Neutrophil (primary cell): ENCODE results near the gene TTC8.

Source experiments
- H3K27ac ChIP-seq: fragments of 200-600 bp; sonication (generic); 2 replicates; pipeline ENCODE4 v1.5.1; 2016; ENCODE audit warnings: mild to moderate bottlenecking, moderate library complexity
- H3K27me3 ChIP-seq: fragments of 200-600 bp; sonication (generic); 2 replicates; pipeline ENCODE4 v1.6.0; 2016; ENCODE audit warnings: mild to moderate bottlenecking
- H3K36me3 ChIP-seq: fragments of 200-600 bp; sonication (generic); 2 replicates; pipeline ENCODE4 v1.5.1; 2017
- H3K4me1 ChIP-seq, 2 experiments: fragments of 200-600 bp in 1 of 2; sonication (generic) in 1 of 2; 1 replicate in 1 of 2; 2 replicates in 1 of 2; pipeline versions ENCODE4 v1.5.1 to v1.6.1; 2013 to 2016; ENCODE audit warnings: low read depth in 1 of 2, low read length in 1 of 2, mild to moderate bottlenecking in 1 of 2, moderate library complexity in 1 of 2; ENCODE audit not compliant: control insufficient read depth in 1 of 2, insufficient read depth in 1 of 2
- H3K4me3 ChIP-seq, 2 experiments: fragments of 200-600 bp in 1 of 2; sonication (generic) in 1 of 2; 1 replicate in 1 of 2; 2 replicates in 1 of 2; pipeline ENCODE4 v1.5.1; 2013 to 2016; ENCODE audit warnings: low read depth in 1 of 2, low read length in 1 of 2, mild to moderate bottlenecking in 1 of 2, moderate library complexity in 1 of 2
- H3K9me3 ChIP-seq: fragments of 200-600 bp; sonication (generic); 2 replicates; pipeline ENCODE4 v1.5.1; 2016
- CTCF ChIP-seq: fragments of 200-600 bp; sonication (generic); IDR thresholded peaks from 2 replicates; pipeline ENCODE4 v1.5.1; 2016; ENCODE audit warnings: antibody characterized with exemption

The TTC8 gene

GRCh38 chr14:88904864-88905263 is 80.4 kb downstream of the TTC8 start:
- H3K9me3 ChIP-seq, result no peaks in the 10 kb centered on the region
- TF ChIP-seq CTCF, result no peak
- no peaks in the 10 kb centered on the region for H3K36me3 ChIP-seq
- no peak overlapping the region for H3K27ac ChIP-seq
- H3K27me3 ChIP-seq, result peaks cover 12% of the 10 kb centered on the region
- no peak overlapping the region for H3K4me3 ChIP-seq
- H3K4me1 ChIP-seq, result no peaks in the 10 kb centered on the region

- no peak overlapping the region for H3K4me3 ChIP-seq
- no peak overlapping the region for H3K27ac ChIP-seq
- no peak for TF ChIP-seq CTCF
- H3K9me3 ChIP-seq, result no peaks in the 10 kb centered on the region
- H3K36me3 ChIP-seq, result no peaks in the 10 kb centered on the region
- H3K4me1 ChIP-seq, result no peaks in the 10 kb centered on the region
- no peaks in the 10 kb centered on the region for H3K27me3 ChIP-seq
Observed at GRCh38 chr14:88908216-88908615, 83.8 kb downstream of the TTC8 start.

- no peak for TF ChIP-seq CTCF
- no peaks in the 10 kb centered on the region for H3K36me3 ChIP-seq
- no peaks in the 10 kb centered on the region for H3K27me3 ChIP-seq
- no peaks in the 10 kb centered on the region for H3K9me3 ChIP-seq
- no peaks in the 10 kb centered on the region for H3K4me1 ChIP-seq
- H3K27ac ChIP-seq, result no peak overlapping the region
- no peak overlapping the region for H3K4me3 ChIP-seq
Observed at GRCh38 chr14:88910386-88910785, 85.9 kb downstream of the TTC8 start.

- Histone ChIP-seq H3K4me3 (no peak overlapping the region), H3K27ac (no peak overlapping the region), H3K9me3 (no peaks in the 10 kb centered on the region), H3K36me3 (no peaks in the 10 kb centered on the region), H3K27me3 (no peaks in the 10 kb centered on the region), H3K4me1 (no peaks in the 10 kb centered on the region)
- no peak for TF ChIP-seq CTCF
Observed at GRCh38 chr14:88911809-88912208, 87.4 kb downstream of the TTC8 start.

- H3K9me3 ChIP-seq, result no peaks in the 10 kb centered on the region
- no peaks in the 10 kb centered on the region for H3K4me1 ChIP-seq
- no peak for TF ChIP-seq CTCF
- H3K27me3 ChIP-seq, result no peaks in the 10 kb centered on the region
- H3K4me3 ChIP-seq, result no peak overlapping the region
- H3K36me3 ChIP-seq, result no peaks in the 10 kb centered on the region
- no peak overlapping the region for H3K27ac ChIP-seq
Observed at GRCh38 chr14:88914956-88915355, 90.5 kb downstream of the TTC8 start.

- no peaks in the 10 kb centered on the region for H3K9me3 ChIP-seq
- H3K27me3 ChIP-seq, result peaks cover 10% of the 10 kb centered on the region
- H3K4me3 ChIP-seq, result no peak overlapping the region
- no peaks in the 10 kb centered on the region for H3K4me1 ChIP-seq
- no peaks in the 10 kb centered on the region for H3K36me3 ChIP-seq
- TF ChIP-seq CTCF, result no peak
- H3K27ac ChIP-seq, result no peak overlapping the region
Observed at GRCh38 chr14:88919502-88919901, 95.1 kb downstream of the TTC8 start.
